Lower lobe of right lung (tissue), 2 donors: ENCODE results near the gene SEMA3G. TPM values are rescaled to one million over a fixed set of nuclear protein-coding genes. Genes with fewer than 3 reads are reported as not detected.

ENCODE experiments used
- ATAC-seq, 2 donors: fragments of 200-7000 bp; cut with Tn5 transposase; one replicate each; pipeline ENCODE4 v1.9.1; 2020 to 2022; ENCODE audit warnings: mild to moderate bottlenecking in 2 of 2, moderate library complexity in 2 of 2
- DNase-seq: peaks from one replicate; pipeline ENCODE4 v3.0.0-alpha.2; 2020
- H3K27ac ChIP-seq: fragments of 200-600 bp; one replicate; pipeline ENCODE4 v1.8.0; 2022
- H3K27me3 ChIP-seq: fragments of 200-600 bp; one replicate; pipeline ENCODE4 v1.8.0; 2022; ENCODE audit warnings: low read depth
- H3K36me3 ChIP-seq: fragments of 200-600 bp; one replicate; pipeline ENCODE4 v1.8.0; 2022; ENCODE audit warnings: mild to moderate bottlenecking
- H3K4me1 ChIP-seq: fragments of 200-600 bp; one replicate; pipeline ENCODE4 v1.8.0; 2022
- H3K4me3 ChIP-seq: fragments of 200-600 bp; one replicate; pipeline ENCODE4 v1.8.0; 2022; ENCODE audit warnings: mild to moderate bottlenecking
- H3K9me3 ChIP-seq: fragments of 200-600 bp; one replicate; pipeline ENCODE4 v1.8.0; 2022
- intact Hi-C: fragments of 100-400 bp; cut with DNase I; formaldehyde crosslinking; loops from one replicate; pipeline ENCODE4 v1.11.0; 2022
- total RNA-seq: library from RNA; stranded (reverse); fragmentation: NEBNext Ultra II Directional; extraction: Animal tissue kit (Norgen Biotek cat#: 25700); gene quantifications from one replicate; pipeline ENCODE4 v1.2.1, GENCODE V29; 2021
- TF ChIP-seq, protein P1 (sequence below): fragments of 200-600 bp; IDR thresholded peaks from one replicate; pipeline ENCODE4 v1.8.0; 2022; ENCODE audit warnings: antibody characterized with exemption, mild to moderate bottlenecking
- donor health status: DM: no; HTN: yes; CAD: no; lungs with severe emphysema.

SEMA3G gene
- total RNA-seq, 1 donor from 2014 or later: 23.6 TPM

DNA sequence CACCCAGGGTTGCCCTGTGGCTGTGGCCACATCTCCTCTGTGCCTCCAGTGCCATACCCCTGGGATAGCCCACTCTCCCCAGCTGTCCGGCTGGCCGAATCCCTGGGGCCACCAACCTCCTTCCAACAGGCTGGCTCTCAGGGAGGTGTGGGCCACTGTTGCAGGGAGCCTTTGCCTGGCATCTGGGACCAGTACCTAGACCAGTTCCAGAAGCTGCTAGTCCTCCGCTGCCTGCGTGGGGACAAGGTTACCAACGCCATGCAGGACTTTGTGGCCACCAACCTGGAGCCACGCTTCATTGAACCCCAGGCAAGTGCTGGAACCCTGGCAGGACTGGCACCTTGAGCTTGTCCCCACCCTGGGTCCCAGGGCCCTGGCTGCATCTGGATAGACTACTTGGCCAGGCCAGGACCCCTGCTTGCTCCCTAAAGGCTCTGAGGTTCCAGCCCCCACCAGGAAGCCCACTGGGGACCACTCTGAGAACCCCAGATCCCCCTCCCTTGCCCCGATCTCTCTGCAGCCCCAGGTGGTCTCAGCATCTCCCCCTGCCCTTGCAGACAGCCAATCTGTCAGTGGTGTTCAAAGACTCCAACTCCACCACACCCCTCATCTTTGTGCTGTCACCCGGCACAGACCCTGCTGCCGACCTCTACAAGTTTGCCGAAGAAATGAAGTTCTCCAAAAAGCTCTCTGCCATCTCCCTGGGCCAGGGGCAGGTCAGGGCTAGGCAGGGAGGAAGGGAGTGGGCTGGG lies 50.0 kb downstream of the SEMA3G start:
- intact Hi-C loops: no loop called here
- no peaks in the 10 kb centered on the region for H3K27me3 ChIP-seq
- peaks cover 52% of the 10 kb centered on the region for H3K36me3 ChIP-seq
- DNase-seq (peak; percentile 29), ATAC-seq (no peak)
- no peak overlapping the region for H3K4me3 ChIP-seq
- TF ChIP-seq, protein P1, sequence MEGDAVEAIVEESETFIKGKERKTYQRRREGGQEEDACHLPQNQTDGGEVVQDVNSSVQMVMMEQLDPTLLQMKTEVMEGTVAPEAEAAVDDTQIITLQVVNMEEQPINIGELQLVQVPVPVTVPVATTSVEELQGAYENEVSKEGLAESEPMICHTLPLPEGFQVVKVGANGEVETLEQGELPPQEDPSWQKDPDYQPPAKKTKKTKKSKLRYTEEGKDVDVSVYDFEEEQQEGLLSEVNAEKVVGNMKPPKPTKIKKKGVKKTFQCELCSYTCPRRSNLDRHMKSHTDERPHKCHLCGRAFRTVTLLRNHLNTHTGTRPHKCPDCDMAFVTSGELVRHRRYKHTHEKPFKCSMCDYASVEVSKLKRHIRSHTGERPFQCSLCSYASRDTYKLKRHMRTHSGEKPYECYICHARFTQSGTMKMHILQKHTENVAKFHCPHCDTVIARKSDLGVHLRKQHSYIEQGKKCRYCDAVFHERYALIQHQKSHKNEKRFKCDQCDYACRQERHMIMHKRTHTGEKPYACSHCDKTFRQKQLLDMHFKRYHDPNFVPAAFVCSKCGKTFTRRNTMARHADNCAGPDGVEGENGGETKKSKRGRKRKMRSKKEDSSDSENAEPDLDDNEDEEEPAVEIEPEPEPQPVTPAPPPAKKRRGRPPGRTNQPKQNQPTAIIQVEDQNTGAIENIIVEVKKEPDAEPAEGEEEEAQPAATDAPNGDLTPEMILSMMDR: no peak
- H3K4me1 ChIP-seq: no peaks in the 10 kb centered on the region
- no peak overlapping the region for H3K27ac ChIP-seq
- no peaks in the 10 kb centered on the region for H3K9me3 ChIP-seq

DNA sequence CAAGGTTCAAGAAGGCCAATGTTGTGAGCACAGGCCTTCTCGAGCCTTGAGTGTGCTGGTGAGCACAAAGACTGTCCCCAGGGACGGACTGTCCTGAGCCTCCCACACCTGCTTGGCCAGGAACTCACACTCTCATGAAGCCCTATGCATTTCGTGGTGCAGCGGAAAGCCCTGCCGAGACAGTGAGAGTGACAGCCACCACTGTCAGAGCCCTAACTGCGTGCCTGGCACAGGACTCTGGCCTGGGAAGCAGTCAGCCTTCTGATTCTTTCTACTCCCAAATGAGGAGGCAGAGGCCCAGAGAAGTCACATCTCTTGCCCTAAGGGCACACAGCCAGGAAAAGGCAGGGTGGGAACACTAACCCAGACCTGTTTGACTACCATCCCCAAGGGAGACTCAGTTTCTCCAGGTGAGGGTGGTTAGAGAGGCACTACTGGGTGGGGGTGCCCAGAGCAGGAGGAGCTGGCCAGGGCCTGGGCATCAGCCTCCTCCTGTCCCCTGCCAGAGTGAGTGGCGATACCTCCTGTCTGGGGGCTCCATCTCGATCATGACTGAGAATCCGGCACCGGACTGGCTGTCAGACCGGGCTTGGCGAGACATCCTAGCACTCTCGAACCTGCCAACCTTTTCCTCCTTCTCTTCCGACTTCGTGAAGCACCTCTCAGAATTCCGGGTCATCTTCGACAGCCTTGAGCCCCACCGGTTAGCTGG lies 50.8 kb downstream of the SEMA3G start:
- no peaks in the 10 kb centered on the region for H3K27me3 ChIP-seq
- ATAC-seq: no peak
- H3K27ac ChIP-seq: no peak overlapping the region
- TF ChIP-seq, protein P1: no peak
- no peak overlapping the region for H3K4me3 ChIP-seq
- H3K9me3 ChIP-seq: no peaks in the 10 kb centered on the region
- H3K4me1 ChIP-seq: no peaks in the 10 kb centered on the region
- peak; percentile 24 for DNase-seq
- intact Hi-C loops: no loop called here
- H3K36me3 ChIP-seq: peaks cover 45% of the 10 kb centered on the region

DNA sequence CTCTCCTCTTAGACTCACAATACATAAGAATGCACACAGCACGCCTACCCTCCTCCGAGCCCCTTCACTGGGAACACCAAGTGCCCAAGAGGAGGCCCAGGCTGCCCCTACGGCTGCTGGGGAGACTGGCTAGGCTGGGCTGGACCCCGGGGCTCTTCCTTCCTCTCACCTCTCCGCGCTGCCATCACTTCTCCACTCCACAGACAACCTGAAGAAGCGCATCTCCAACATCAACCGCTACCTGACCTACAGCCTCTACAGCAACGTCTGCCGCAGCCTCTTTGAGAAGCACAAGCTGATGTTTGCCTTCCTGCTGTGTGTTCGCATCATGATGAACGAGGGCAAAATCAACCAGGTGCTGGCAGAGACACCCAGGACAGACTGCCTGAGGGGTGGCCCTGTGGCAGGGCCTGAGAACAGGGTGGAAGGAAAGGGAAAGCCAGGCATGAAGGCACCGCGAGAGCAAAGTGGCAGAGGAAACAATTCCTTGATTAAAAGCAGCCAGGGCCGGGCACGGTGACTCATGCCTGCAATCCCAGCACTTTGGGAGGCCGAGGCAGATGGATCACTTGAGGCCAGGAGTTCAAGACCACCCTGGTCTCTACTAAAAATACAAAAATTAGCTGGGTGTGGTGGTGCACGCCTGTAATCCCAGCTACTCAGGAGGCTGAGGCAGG lies 51.6 kb downstream of the SEMA3G start:
- Histone ChIP-seq H3K27me3 (no peaks in the 10 kb centered on the region), H3K9me3 (no peaks in the 10 kb centered on the region), H3K4me3 (no peak overlapping the region), H3K27ac (no peak overlapping the region), H3K4me1 (no peaks in the 10 kb centered on the region), H3K36me3 (peaks cover 37% of the 10 kb centered on the region)
- intact Hi-C loops: no loop called here
- ATAC-seq (no peak), DNase-seq (peak; percentile 20)
- TF ChIP-seq, protein P1: no peak

DNA sequence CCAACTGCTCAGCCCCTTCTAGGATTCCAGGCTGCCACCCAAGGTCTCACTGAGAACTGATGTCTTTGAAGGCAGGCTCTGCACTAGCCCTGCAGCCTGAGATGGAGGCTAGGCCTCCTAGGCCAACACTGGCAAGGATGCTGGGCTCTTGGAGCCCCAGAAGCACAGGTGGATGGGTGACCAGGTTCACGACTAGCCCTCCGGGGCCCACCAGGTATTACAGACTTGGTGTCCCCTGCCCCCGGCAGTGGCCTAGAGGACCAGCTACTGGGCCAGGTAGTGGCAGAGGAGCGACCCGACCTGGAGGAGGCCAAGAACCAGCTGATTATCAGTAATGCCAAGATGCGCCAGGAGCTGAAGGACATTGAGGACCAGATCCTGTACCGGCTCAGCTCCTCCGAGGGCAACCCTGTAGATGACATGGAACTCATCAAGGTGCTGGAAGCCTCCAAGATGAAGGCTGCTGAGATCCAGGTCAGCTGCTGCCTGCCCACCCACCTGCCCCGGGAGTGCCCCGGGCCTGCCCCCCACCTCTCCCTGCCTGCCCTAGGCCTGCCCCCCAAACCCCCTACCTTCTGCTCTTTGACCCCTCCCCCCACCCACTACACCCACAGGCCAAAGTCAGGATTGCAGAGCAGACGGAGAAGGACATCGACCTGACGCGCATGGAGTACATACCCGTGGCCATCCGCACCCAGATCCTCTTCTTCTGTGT lies 52.5 kb downstream of the SEMA3G start:
- H3K27ac ChIP-seq: no peak overlapping the region
- TF ChIP-seq, protein P1: no peak
- no peak overlapping the region for H3K4me3 ChIP-seq
- DNase-seq (no peak), ATAC-seq (no peak)
- H3K4me1 ChIP-seq: no peaks in the 10 kb centered on the region
- intact Hi-C loops: no loop called here
- H3K27me3 ChIP-seq: no peaks in the 10 kb centered on the region
- peaks cover 31% of the 10 kb centered on the region for H3K36me3 ChIP-seq
- H3K9me3 ChIP-seq: no peaks in the 10 kb centered on the region

DNA sequence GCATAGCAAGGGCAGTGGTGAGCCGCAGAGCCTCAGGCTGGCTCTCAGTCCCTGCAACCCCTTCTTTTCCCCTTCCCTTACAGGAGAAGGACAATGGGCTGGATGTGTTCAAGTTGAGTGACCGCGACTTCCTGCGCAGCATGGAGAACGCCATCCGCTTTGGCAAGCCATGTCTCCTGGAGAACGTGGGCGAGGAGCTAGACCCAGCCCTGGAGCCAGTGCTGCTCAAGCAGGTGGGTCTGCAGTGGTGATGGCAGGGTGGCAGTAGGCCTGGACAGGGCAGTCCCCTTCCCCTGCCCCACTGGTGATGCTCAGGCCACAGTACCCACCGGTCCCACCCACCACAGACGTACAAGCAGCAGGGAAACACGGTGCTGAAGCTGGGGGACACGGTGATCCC lies 53.8 kb downstream of the SEMA3G start:
- TF ChIP-seq, protein P1: no peak
- ATAC-seq (no peak), DNase-seq (no peak)
- Histone ChIP-seq H3K27me3 (no peaks in the 10 kb centered on the region), H3K4me3 (no peak overlapping the region), H3K27ac (no peak overlapping the region), H3K9me3 (no peaks in the 10 kb centered on the region), H3K4me1 (no peaks in the 10 kb centered on the region), H3K36me3 (peaks cover 25% of the 10 kb centered on the region)
- intact Hi-C loops: no loop called here
